A673 (cell line): Measurements from ENCODE around the gene TTC34. TPM values are rescaled to one million over a fixed set of nuclear protein-coding genes. Genes with fewer than 3 reads are reported as not detected.

ENCODE experiments used
- BruUV-seq: library from RNA; stranded (reverse); fragments of 400-500 nt; replicated peaks from 2 replicates; lab custom pipeline; 2021; lab: Mats Ljungman, UMichigan
- CTCF ChIA-PET: fragments of 300-600 bp; sonication (Branson Sonifier 250); formaldehyde crosslinking; loops from one replicate; lab custom pipeline; 2022; ENCODE audit warnings: antibody characterized with exemption; lab: Charles Lee
- POLR2A ChIA-PET: fragments of 300-600 bp; sonication (Branson Sonifier 250); formaldehyde crosslinking; loops from one replicate; lab custom pipeline; 2022; ENCODE audit warnings: antibody characterized with exemption; ENCODE audit not compliant: low non-redundant PET; lab: Charles Lee
- DNase-seq: peaks from one replicate; pipeline ENCODE4 v3.0.0-alpha.2; 2015; ENCODE audit warnings: low spot score
- H3K27ac ChIP-seq: fragments of 200-600 bp; sonication (generic); 2 replicates; pipeline ENCODE4 v1.5.1; 2016; ENCODE audit warnings: mixed run types, low read depth, mild to moderate bottlenecking, mixed read lengths, antibody characterized with exemption, low read length; ENCODE audit not compliant: poor library complexity, severe bottlenecking
- H3K27me3 ChIP-seq: fragments of 200-600 bp; sonication (generic); replicated peaks from 2 replicates; pipeline ENCODE4 v1.6.1; 2017; ENCODE audit warnings: mixed run types, low read depth, mild to moderate bottlenecking, mixed read lengths, antibody characterized with exemption, low read length; ENCODE audit not compliant: insufficient read depth, poor library complexity
- H3K36me3 ChIP-seq: fragments of 200-600 bp; sonication (generic); 2 replicates; pipeline ENCODE4 v1.6.1; 2016; ENCODE audit warnings: mixed run types, mild to moderate bottlenecking, mixed read lengths, antibody characterized with exemption, low read length; ENCODE audit not compliant: insufficient read depth, poor library complexity, severe bottlenecking
- H3K4me1 ChIP-seq: fragments of 200-600 bp; sonication (generic); 2 replicates; pipeline ENCODE4 v1.6.1; 2017; ENCODE audit warnings: mixed run types, mild to moderate bottlenecking, mixed read lengths, antibody characterized with exemption, low read length; ENCODE audit not compliant: insufficient read depth, poor library complexity, severe bottlenecking
- H3K4me3 ChIP-seq: fragments of 200-600 bp; sonication (generic); 2 replicates; pipeline ENCODE4 v1.5.1; 2016; ENCODE audit warnings: low read depth, mixed run types, mild to moderate bottlenecking, mixed read lengths, low read length; ENCODE audit not compliant: poor library complexity, severe bottlenecking
- H3K9me3 ChIP-seq: fragments of 200-600 bp; sonication (generic); 2 replicates; pipeline ENCODE4 v1.6.1; 2016; ENCODE audit warnings: mixed run types, low read depth, mild to moderate bottlenecking, mixed read lengths, antibody characterized with exemption, low read length; ENCODE audit not compliant: poor library complexity, severe bottlenecking
- CTCF ChIP-seq: fragments of 300-800, 200-600 bp; sonication (generic); conservative IDR thresholded peaks from 2 replicates; pipeline ENCODE4 v1.5.1; 2017; ENCODE audit warnings: low read depth, mild to moderate bottlenecking, antibody characterized with exemption, low read length, moderate library complexity, mixed read lengths
- EZH2 ChIP-seq: fragments of 200-600 bp; sonication (generic); IDR thresholded peaks from 2 replicates; pipeline ENCODE4 v1.6.1; 2017; ENCODE audit warnings: borderline replicate concordance, low read depth, mild to moderate bottlenecking, mixed read lengths, antibody characterized with exemption, low read length; ENCODE audit not compliant: poor library complexity, severe bottlenecking
- intact Hi-C: fragments of 100-400 bp; cut with micrococcal nuclease; formaldehyde crosslinking; loops from one replicate; pipeline ENCODE4 v1.10.0; 2022; ENCODE audit not compliant: unreplicated experiment
- total RNA-seq: library from RNA; stranded (reverse); gene quantifications from 2 replicates; pipeline ENCODE4 v1.2.3, GENCODE V29; 2021

The TTC34 gene
- total RNA-seq, 1 experiment from 2014 or later, result 0.84 TPM

- intact Hi-C loops, result no loop called here
- H3K9me3 ChIP-seq, result peaks cover 15% of the 10 kb centered on the region
- no peak for DNase-seq
Observed at GRCh38 chr1:2789986-2790581, 11.4 kb downstream of the TTC34 start.

GRCh38 chr1:2789164-2789985, 12.1 kb downstream of the TTC34 start:
- TF ChIP-seq CTCF (no peak), EZH2 (no peak)
- peaks cover 13% of the 10 kb centered on the region for H3K9me3 ChIP-seq
- BruUV-seq, result no TSS peak
- no peaks in the 10 kb centered on the region for H3K4me1 ChIP-seq
- intact Hi-C loops, result no loop called here
- CTCF ChIA-PET, result no interaction called here
- no peak overlapping the region for H3K4me3 ChIP-seq
- H3K27ac ChIP-seq, result no peak overlapping the region
- POLR2A ChIA-PET, result no interaction called here
- H3K27me3 ChIP-seq, result no peaks in the 10 kb centered on the region
- no peak for DNase-seq
- H3K36me3 ChIP-seq, result no peaks in the 10 kb centered on the region

More at GRCh38 chr1:2789986-2790581, 11.4 kb downstream of the TTC34 start:
- TF ChIP-seq EZH2 (no peak), CTCF (no peak)
- Histone ChIP-seq H3K27me3 (no peaks in the 10 kb centered on the region), H3K27ac (no peak overlapping the region), H3K36me3 (no peaks in the 10 kb centered on the region), H3K4me3 (no peak overlapping the region), H3K4me1 (no peaks in the 10 kb centered on the region)
- POLR2A ChIA-PET, result no interaction called here
- no TSS peak for BruUV-seq
- CTCF ChIA-PET, result no interaction called here

GRCh38 chr1:2788506-2789163, 12.9 kb downstream of the TTC34 start:
- Histone ChIP-seq H3K4me1 (no peaks in the 10 kb centered on the region), H3K36me3 (no peaks in the 10 kb centered on the region), H3K27me3 (no peaks in the 10 kb centered on the region), H3K9me3 (peaks cover 6% of the 10 kb centered on the region), H3K4me3 (no peak overlapping the region), H3K27ac (no peak overlapping the region)
- BruUV-seq, result no TSS peak
- ChIA-PET POLR2A (no interaction called here), CTCF (no interaction called here)
- TF ChIP-seq CTCF (no peak), EZH2 (no peak)
- no peak for DNase-seq
- intact Hi-C loops, result no loop called here
